ENCODE results near the gene ZMYM4. TPM values are rescaled to one million over a fixed set of nuclear protein-coding genes. Genes with fewer than 3 reads are reported as not detected.
A peak's percentile ranks its signal among the peaks of the same experiment; 100 is the strongest.

Gene ZMYM4
- total and polyA plus RNA-seq, 12 donors: 14.7 to 59.2 (median 38.7) TPM

- H3K4me1 ChIP-seq (replicated peaks in 1 of 2): no peaks in the 10 kb centered on the region
- no peak overlapping the region for H3K4me3 ChIP-seq
- H3K27ac ChIP-seq: no peak overlapping the region
- intact Hi-C loops (cut with DNase I): no loop called here
- TF ChIP-seq POLR2A (IDR thresholded peaks at IDR 0.05): no peak
- no peak for TF ChIP-seq CTCF (IDR thresholded peaks at IDR 0.05)
- peak in 1 of 7 donors; percentile 8 for DNase-seq
- no peaks in the 10 kb centered on the region for H3K27me3 ChIP-seq
- 71 to 80% (median 79%) methylated on average over 12 to 13 of the region's 13 CpGs for WGBS, 4 donors
- H3K36me3 ChIP-seq (replicated peaks in 1 of 2): no peaks in the 10 kb centered on the region
- no peaks in the 10 kb centered on the region for H3K9me3 ChIP-seq (replicated peaks in 1 of 3)
These were observed 77.0 kb downstream of the ZMYM4 start for GRCh38 chr1:35345439-35345981.

DNA sequence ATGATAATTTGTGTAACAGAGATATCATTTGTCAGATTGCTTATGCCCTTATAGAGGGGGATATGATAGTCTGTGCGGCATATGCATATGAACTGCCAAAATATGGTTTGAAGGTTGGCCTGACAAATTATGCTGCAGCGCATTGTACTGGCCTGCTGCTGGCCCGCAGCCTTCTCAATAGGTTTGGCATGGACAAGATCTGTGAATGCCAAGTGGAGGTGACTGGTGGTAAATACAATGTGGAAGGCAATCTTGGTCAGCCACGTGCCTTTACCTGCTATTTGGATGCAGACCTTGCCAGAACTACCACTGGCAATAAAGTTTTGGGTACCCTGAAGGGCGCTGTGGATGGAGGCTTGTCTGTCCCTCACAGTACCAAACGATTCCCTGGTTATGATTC is 82.4 kb downstream of the ZMYM4 start:
- no peaks in the 10 kb centered on the region for H3K4me1 ChIP-seq (replicated peaks in 1 of 2)
- H3K36me3 ChIP-seq (replicated peaks in 1 of 2): no peaks in the 10 kb centered on the region

GRCh38 chr1:35359995-35360394 is 91.5 kb downstream of the ZMYM4 start:
- H3K27me3 ChIP-seq: no peaks in the 10 kb centered on the region
- H3K4me1 ChIP-seq (replicated peaks in 1 of 2): no peaks in the 10 kb centered on the region
- no peaks in the 10 kb centered on the region for H3K36me3 ChIP-seq (replicated peaks in 1 of 2)
- H3K4me3 ChIP-seq: no peak overlapping the region
- TF ChIP-seq CTCF (IDR thresholded peaks at IDR 0.05): no peak
- no peak for TF ChIP-seq POLR2A (IDR thresholded peaks at IDR 0.05)
- H3K9me3 ChIP-seq (replicated peaks in 1 of 3): no peaks in the 10 kb centered on the region
- intact Hi-C loops (cut with DNase I): no loop called here
- H3K27ac ChIP-seq: no peak overlapping the region
- DNase-seq: no peak

More for the DNA sequence above, 82.4 kb downstream of the ZMYM4 start:
- H3K27me3 ChIP-seq: no peaks in the 10 kb centered on the region
- intact Hi-C loops (cut with DNase I): no loop called here
- H3K9me3 ChIP-seq (replicated peaks in 1 of 3): no peaks in the 10 kb centered on the region
- TF ChIP-seq POLR2A (IDR thresholded peaks at IDR 0.05): no peak
- no peak for TF ChIP-seq CTCF (IDR thresholded peaks at IDR 0.05)
- no peak overlapping the region for H3K4me3 ChIP-seq
- no peak for DNase-seq
- no peak overlapping the region for H3K27ac ChIP-seq
- 84 to 93% (median 90%) methylated on average over 6 of the region's 6 CpGs for WGBS, 4 donors

DNA sequence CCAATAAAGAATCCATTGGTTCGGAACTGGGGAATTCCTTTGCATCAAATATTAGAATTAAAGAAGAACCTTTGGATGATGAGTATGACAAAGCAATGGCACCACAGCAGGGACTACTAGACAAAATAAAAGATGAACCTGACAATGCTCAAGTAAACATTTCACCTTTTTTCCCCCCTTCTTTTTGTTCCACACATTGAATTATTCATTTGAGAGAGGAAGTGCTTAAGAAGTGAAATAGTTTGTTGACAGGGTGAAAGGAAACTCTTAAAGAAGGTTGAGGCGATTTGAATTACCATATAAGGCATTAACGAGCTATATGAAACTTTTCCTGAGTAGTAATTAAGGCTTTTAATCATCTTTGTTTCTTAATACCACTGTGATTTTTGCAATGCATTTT is 93.1 kb downstream of the ZMYM4 start:
- Histone ChIP-seq H3K27me3 (no peaks in the 10 kb centered on the region), H3K36me3 (replicated peaks in 1 of 2) (no peaks in the 10 kb centered on the region), H3K9me3 (replicated peaks in 1 of 3) (no peaks in the 10 kb centered on the region), H3K4me3 (no peak overlapping the region), H3K27ac (no peak overlapping the region), H3K4me1 (replicated peaks in 1 of 2) (no peaks in the 10 kb centered on the region)
- no peak for DNase-seq
- intact Hi-C loops (cut with DNase I): no loop called here
- WGBS, 4 donors: 84 to 94% (median 87%) methylated on average over 3 of the region's 3 CpGs
- TF ChIP-seq CTCF (IDR thresholded peaks at IDR 0.05) (no peak), POLR2A (IDR thresholded peaks at IDR 0.05) (no peak)

All from adrenal gland (tissue), 12 donors.